GM12878 (cell line): ENCODE measurements around the gene HVCN1. TPM values are rescaled to one million over a fixed set of nuclear protein-coding genes. Genes with fewer than 3 reads are reported as not detected.

ENCODE experiments used
- BCL11A ChIP-seq: IDR thresholded peaks from 2 replicates; pipeline ENCODE4 v1.6.1; 2011; ENCODE audit warnings: low read depth, low read length
- BCLAF1 ChIP-seq: fragments of 450-650 bp; IDR thresholded peaks from 2 replicates; pipeline ENCODE4 v1.6.1; 2017; ENCODE audit warnings: antibody characterized with exemption, mild to moderate bottlenecking, moderate library complexity
- CEBPZ ChIP-seq: fragments of 150-350 bp; IDR thresholded peaks from 2 replicates; pipeline ENCODE4 v1.6.1; 2016; ENCODE audit warnings: low read depth, low read length
- HCFC1 ChIP-seq: fragments of 150-350 bp; IDR thresholded peaks from 2 replicates; pipeline ENCODE4 v1.6.1; 2014; ENCODE audit warnings: low read length
- HSF1 ChIP-seq: fragments of 150-350 bp; IDR thresholded peaks from 2 replicates; pipeline ENCODE4 v1.6.1; 2014; ENCODE audit warnings: mild to moderate bottlenecking, low read depth, low read length
- JUND ChIP-seq: IDR thresholded peaks from 2 replicates; pipeline ENCODE4 v1.6.1; 2012; ENCODE audit warnings: low read depth, mild to moderate bottlenecking, low read length, improper control_type of control experiment, moderate library complexity
- NBN ChIP-seq: fragments of 450-650 bp; IDR thresholded peaks from 2 replicates; pipeline ENCODE4 v1.6.1; 2016
- POLR2AphosphoS5 ChIP-seq: IDR thresholded peaks from 2 replicates; pipeline ENCODE4 v1.6.1; 2011; ENCODE audit warnings: mild to moderate bottlenecking, low read length, inconsistent platforms
- SIN3A ChIP-seq: IDR thresholded peaks from 2 replicates; pipeline ENCODE4 v1.6.1; 2012; ENCODE audit warnings: low read depth, low read length, improper control_type of control experiment
- SKIL ChIP-seq: fragments of 450-650 bp; IDR thresholded peaks from 2 replicates; pipeline ENCODE4 v1.6.1; 2017; ENCODE audit warnings: mild to moderate bottlenecking, low read depth, inconsistent platforms; ENCODE audit not compliant: poor library complexity, severe bottlenecking
- SMAD1 ChIP-seq: fragments of 450-650 bp; IDR thresholded peaks from 2 replicates; pipeline ENCODE4 v1.6.1; 2018; ENCODE audit warnings: mild to moderate bottlenecking, low read depth; ENCODE audit not compliant: partially characterized antibody
- SMARCA5 ChIP-seq: fragments of 450-650 bp; IDR thresholded peaks from 2 replicates; pipeline ENCODE4 v1.6.1; 2017; ENCODE audit warnings: mild to moderate bottlenecking
- STAT3 ChIP-seq: IDR thresholded peaks from 2 replicates; pipeline ENCODE4 v1.6.1; 2011; ENCODE audit warnings: low read depth, low read length, improper control_type of control experiment
- ZNF274 ChIP-seq: IDR thresholded peaks from one replicate; pipeline ENCODE4 v1.8.0; 2011; ENCODE audit not compliant: insufficient read length, insufficient read depth
- ZNF687 ChIP-seq: fragments of 450-650 bp; IDR thresholded peaks from 2 replicates; pipeline ENCODE4 v1.6.1; 2017; ENCODE audit warnings: mild to moderate bottlenecking, moderate library complexity
- ZZZ3 ChIP-seq: IDR thresholded peaks from 2 replicates; pipeline ENCODE4 v1.6.1; 2011; ENCODE audit warnings: low read depth; ENCODE audit not compliant: control insufficient read depth, insufficient read length
- polyA plus RNA-seq, 11 experiments: library from polyadenylated mRNA; depleted of rRNA in 4 of 11; unstranded in 6 of 11; stranded (reverse) in 5 of 11; fragments of >200 nt; fragmentation: Nextera tagmentation in 4 of 11; fragmentation: Illumina TruSeq in 1 of 11; extraction: Ambion mirVana in 4 of 11; extraction: Trizol in 1 of 11; gene quantifications; 1 replicate in 1 of 11; 2 replicates in 10 of 11; pipeline versions ENCODE4 v1.2.1 to v1.2.3, GENCODE V29; 2011 to 2016; ENCODE audit warnings: inconsistent platforms in 2 of 11, missing spikeins in 2 of 11, low read depth in 1 of 11
- total RNA-seq, 4 experiments: library from RNA; depleted of rRNA in 3 of 4; stranded (reverse); fragments of >200 nt in 3 of 4; fragmentation: Illumina TruSeq in 1 of 4; extraction: Trizol in 1 of 4; gene quantifications; 2 replicates each; pipeline versions ENCODE4 v1.2.1 to v1.2.3, GENCODE V29; 2013 to 2021

The HVCN1 gene
- total and polyA plus RNA-seq, 10 of the 15 experiments (the other 5 are each of a cell fraction or from before 2014, with no cell fraction given) = 27.8 to 181 (median 103) TPM

- no peak for TF ChIP-seq HSF1
- peak; percentile 19 for TF ChIP-seq SMAD1
- peak; percentile 90 for TF ChIP-seq SKIL
- peak; percentile 67; the same call in 1 of the 2 replicates for TF ChIP-seq SIN3A
- no peak for TF ChIP-seq JUND
- peak; percentile 67 for TF ChIP-seq POLR2AphosphoS5
- TF ChIP-seq SMARCA5 = peak; percentile 62; the same call in 1 of the 2 replicates
- TF ChIP-seq ZNF687 = peak; percentile 93
- TF ChIP-seq ZNF274 = no peak
- TF ChIP-seq NBN = peak; percentile 82; the same call in 1 of the 2 replicates
- 0 out of 2 replicates have a peak, but pooled peaks have one; percentile 34 for TF ChIP-seq HCFC1
- TF ChIP-seq BCL11A = 0 out of 2 replicates have a peak, but pooled peaks have one; percentile 34
- no peak for TF ChIP-seq CEBPZ
- no peak for TF ChIP-seq ZZZ3
- peak; percentile 83; the same call in 1 of the 2 replicates for TF ChIP-seq STAT3
- no peak for TF ChIP-seq BCLAF1
Observed at GRCh38 chr12:110661337-110661972, 27.5 kb downstream of the HVCN1 start (continued).
